Neuronal stem cell (in vitro differentiated cells): ENCODE measurements around the gene SYVN1.
A peak's percentile ranks its signal among the peaks of the same experiment; 100 is the strongest.

Experiments
- DNase-seq: peaks from one replicate; pipeline ENCODE4 v3.0.0-alpha.2; 2013; ENCODE audit warnings: low spot score
- H2AFZ ChIP-seq: one replicate; pipeline ENCODE4 v1.6.1; 2013; ENCODE audit warnings: mild to moderate bottlenecking, low read length, inconsistent platforms
- H2AK5ac ChIP-seq: 2 replicates; pipeline ENCODE4 v1.6.1; 2013; ENCODE audit warnings: low read depth, mild to moderate bottlenecking, inconsistent platforms, low read length, moderate library complexity, mixed read lengths
- H2BK120ac ChIP-seq: 2 replicates; pipeline ENCODE4 v1.6.1; 2013; ENCODE audit warnings: low read depth, mild to moderate bottlenecking, inconsistent platforms, low read length, moderate library complexity, mixed read lengths
- H2BK12ac ChIP-seq: one replicate; pipeline ENCODE4 v1.6.1; 2013; ENCODE audit warnings: low read length, inconsistent platforms
- H2BK15ac ChIP-seq: 2 replicates; pipeline ENCODE4 v1.6.1; 2013; ENCODE audit warnings: mild to moderate bottlenecking, low read length, inconsistent platforms, mixed read lengths
- H2BK5ac ChIP-seq: one replicate; pipeline ENCODE4 v1.6.1; 2013; ENCODE audit warnings: inconsistent platforms, mild to moderate bottlenecking, low read length, moderate library complexity
- H3K14ac ChIP-seq: one replicate; pipeline ENCODE4 v1.6.1; 2013; ENCODE audit warnings: low read length, inconsistent platforms
- H3K18ac ChIP-seq: 2 replicates; pipeline ENCODE4 v1.6.1; 2013; ENCODE audit warnings: low read length, inconsistent platforms
- H3K23ac ChIP-seq: 2 replicates; pipeline ENCODE4 v1.6.1; 2013; ENCODE audit warnings: low read depth, mild to moderate bottlenecking, mixed read lengths, low read length, inconsistent platforms; ENCODE audit not compliant: poor library complexity
- H3K27ac ChIP-seq: replicated peaks from 3 replicates; pipeline ENCODE4 v1.5.1; 2013; ENCODE audit warnings: low read length, inconsistent platforms
- H3K27me3 ChIP-seq, 3 experiments: 2 replicates each; pipeline ENCODE4 v1.6.1; 2013; ENCODE audit warnings: low read length in 3 of 3, mild to moderate bottlenecking in 2 of 3, inconsistent platforms in 1 of 3, low read depth in 1 of 3, mixed read lengths in 1 of 3, moderate library complexity in 1 of 3; ENCODE audit not compliant: control insufficient read depth in 3 of 3, insufficient read depth in 3 of 3
- H3K36me3 ChIP-seq, 2 donors: replicated peaks in 1 of 2; 2 replicates each; pipeline ENCODE4 v1.6.1; 2013; ENCODE audit warnings: low read length in 2 of 2; ENCODE audit not compliant: control insufficient read depth in 2 of 2, insufficient read depth in 2 of 2
- H3K4ac ChIP-seq: 2 replicates; pipeline ENCODE4 v1.6.1; 2013; ENCODE audit warnings: inconsistent platforms, mild to moderate bottlenecking, low read length, moderate library complexity
- H3K4me1 ChIP-seq, 2 donors: 1 replicate in 1 of 2; 2 replicates in 1 of 2; pipeline ENCODE4 v1.6.1; 2013; ENCODE audit warnings: low read length in 2 of 2, low read depth in 1 of 2; ENCODE audit not compliant: control insufficient read depth in 2 of 2, insufficient read depth in 1 of 2
- H3K4me2 ChIP-seq: one replicate; pipeline ENCODE4 v1.6.1; 2013; ENCODE audit warnings: mild to moderate bottlenecking, low read length, inconsistent platforms; ENCODE audit not compliant: insufficient read depth, poor library complexity, severe bottlenecking
- H3K4me3 ChIP-seq, 2 donors: 2 replicates each; pipeline ENCODE4 v1.5.1; 2013; ENCODE audit warnings: low read length in 2 of 2, mild to moderate bottlenecking in 2 of 2, inconsistent platforms in 1 of 2, moderate library complexity in 1 of 2
- H3K79me1 ChIP-seq: one replicate; pipeline ENCODE4 v1.6.1; 2013; ENCODE audit warnings: low read depth, mild to moderate bottlenecking, inconsistent platforms, low read length, moderate library complexity
- H3K9ac ChIP-seq: one replicate; pipeline ENCODE4 v1.6.1; 2013; ENCODE audit warnings: mild to moderate bottlenecking, low read depth, low read length, inconsistent platforms; ENCODE audit not compliant: poor library complexity
- H3K9me3 ChIP-seq, 2 donors: replicated peaks in 1 of 2; 2 replicates each; pipeline versions ENCODE3 to v1.6.1; 2013; ENCODE audit warnings: low read length in 2 of 2, mild to moderate bottlenecking in 2 of 2, inconsistent platforms in 1 of 2, low read depth in 1 of 2, mixed read lengths in 1 of 2, moderate library complexity in 1 of 2; ENCODE audit not compliant: control insufficient read depth in 2 of 2, insufficient read depth in 1 of 2
- H4K8ac ChIP-seq: one replicate; pipeline ENCODE4 v1.6.1; 2013; ENCODE audit warnings: low read depth, mild to moderate bottlenecking, inconsistent platforms, low read length, moderate library complexity
- H4K91ac ChIP-seq: one replicate; pipeline ENCODE4 v1.6.1; 2013; ENCODE audit warnings: low read length, low read depth, mild to moderate bottlenecking, inconsistent platforms; ENCODE audit not compliant: poor library complexity
- WGBS, 2 donors: extraction: QIAGEN DNeasy Blood & Tissue Kit; methylation state at CpG; one replicate each; pipeline ENCODE4 v1.1.7; 2013; ENCODE audit warnings: missing lambda C conversion rate in 2 of 2, mixed read lengths in 1 of 2; ENCODE audit not compliant: insufficient read length in 2 of 2, insufficient replicate concordance in 1 of 2; ENCODE audit errors: extremely low coverage in 2 of 2; 5-methylcytosine and 5-hydroxymethylcytosine counted together

Gene SYVN1

GRCh38 chr11:65165410-65166317 lies 31.3 kb upstream of the SYVN1 start:
- no peak overlapping the region for H3K23ac ChIP-seq
- H4K91ac ChIP-seq: no peak overlapping the region
- no peaks in the 10 kb centered on the region for H3K36me3 ChIP-seq
- no peak overlapping the region for H3K4me3 ChIP-seq
- H3K9ac ChIP-seq: no peak overlapping the region
- no peak overlapping the region for H2BK5ac ChIP-seq
- no peak overlapping the region for H2BK120ac ChIP-seq
- H2AFZ ChIP-seq: peak overlapping the region; percentile 79
- no peak overlapping the region for H3K14ac ChIP-seq
- H3K18ac ChIP-seq: no peak overlapping the region
- no peaks in the 10 kb centered on the region for H3K27me3 ChIP-seq
- H3K4ac ChIP-seq: no peak overlapping the region
- no CpG with 5 or more reads among the region's 31 CpGs for WGBS, 2 donors
- no peak for DNase-seq
- no peaks in the 10 kb centered on the region for H3K4me1 ChIP-seq
- no peak overlapping the region for H3K27ac ChIP-seq
- H2BK15ac ChIP-seq: no peak overlapping the region
- H2BK12ac ChIP-seq: no peak overlapping the region
- no peaks in the 10 kb centered on the region for H3K9me3 ChIP-seq
- no peak overlapping the region for H3K4me2 ChIP-seq
- H4K8ac ChIP-seq: no peak overlapping the region
- no peaks in the 10 kb centered on the region for H3K79me1 ChIP-seq
- H2AK5ac ChIP-seq: no peak overlapping the region

GRCh38 chr11:65163684-65164083 lies 29.4 kb upstream of the SYVN1 start:
- Histone ChIP-seq H4K91ac (no peak overlapping the region), H3K4me1 (no peaks in the 10 kb centered on the region), H3K23ac (no peak overlapping the region), H3K14ac (no peak overlapping the region), H2BK12ac (no peak overlapping the region), H3K79me1 (no peaks in the 10 kb centered on the region), H2BK120ac (no peak overlapping the region), H3K36me3 (no peaks in the 10 kb centered on the region), H2BK15ac (no peak overlapping the region), H2AK5ac (no peak overlapping the region), H3K4ac (no peak overlapping the region), H2AFZ (no peak overlapping the region), H3K9ac (no peak overlapping the region), H3K9me3 (no peaks in the 10 kb centered on the region), H2BK5ac (no peak overlapping the region), H3K4me2 (no peak overlapping the region), H3K27me3 (no peaks in the 10 kb centered on the region), H3K27ac (no peak overlapping the region), H4K8ac (no peak overlapping the region), H3K18ac (no peak overlapping the region), H3K4me3 (no peak overlapping the region)
- DNase-seq: no peak
- WGBS, 2 donors: no CpG with 5 or more reads among the region's 2 CpGs

- no peak overlapping the region for H2BK15ac ChIP-seq
- no CpG with 5 or more reads among the region's 3 CpGs for WGBS, 2 donors
- no peak overlapping the region for H4K91ac ChIP-seq
Observed at GRCh38 chr11:65160643-65161042, 26.3 kb upstream of the SYVN1 start.

DNA sequence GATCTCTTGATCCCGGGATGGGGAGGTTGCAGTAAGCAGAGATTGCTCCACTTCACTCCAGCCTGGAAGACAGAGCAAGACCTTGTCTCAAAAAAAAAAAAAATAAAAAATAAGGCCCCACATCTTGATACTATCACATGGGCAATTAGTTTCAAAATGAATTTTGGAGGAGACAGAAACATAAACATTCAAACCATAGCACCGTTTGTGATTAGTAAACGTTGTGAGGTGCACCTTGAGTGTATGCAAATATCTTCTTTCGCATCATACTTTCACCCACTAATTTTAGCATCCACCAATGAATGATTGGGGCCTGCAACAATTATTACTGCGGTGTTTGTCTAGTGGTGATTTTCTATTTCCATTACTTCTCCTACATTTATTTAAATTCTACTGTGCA lies 24.7 kb upstream of the SYVN1 start:
- H3K27me3 ChIP-seq: no peaks in the 10 kb centered on the region
- no peak overlapping the region for H3K9ac ChIP-seq
- H2AFZ ChIP-seq: no peak overlapping the region
- no peaks in the 10 kb centered on the region for H3K36me3 ChIP-seq
- H2AK5ac ChIP-seq: no peak overlapping the region
- no peak overlapping the region for H2BK120ac ChIP-seq
- no peak overlapping the region for H2BK5ac ChIP-seq
- H3K79me1 ChIP-seq: no peaks in the 10 kb centered on the region
- H3K4me3 ChIP-seq: no peak overlapping the region
- H2BK12ac ChIP-seq: no peak overlapping the region
- no peak overlapping the region for H3K18ac ChIP-seq
- H3K4ac ChIP-seq: no peak overlapping the region
- no peaks in the 10 kb centered on the region for H3K4me1 ChIP-seq
- H2BK15ac ChIP-seq: no peak overlapping the region
- H4K91ac ChIP-seq: no peak overlapping the region
- no peak overlapping the region for H3K23ac ChIP-seq
- H3K9me3 ChIP-seq: no peaks in the 10 kb centered on the region
- no peak overlapping the region for H4K8ac ChIP-seq
- DNase-seq: no peak
- H3K27ac ChIP-seq: no peak overlapping the region
- H3K4me2 ChIP-seq: no peak overlapping the region
- H3K14ac ChIP-seq: no peak overlapping the region
- WGBS, 2 donors: no CpG with 5 or more reads among the region's 5 CpGs

More at GRCh38 chr11:65160643-65161042, 26.3 kb upstream of the SYVN1 start:
- Histone ChIP-seq H3K14ac (no peak overlapping the region), H4K8ac (no peak overlapping the region), H3K23ac (no peak overlapping the region), H2BK12ac (no peak overlapping the region), H3K79me1 (no peaks in the 10 kb centered on the region), H3K4me3 (no peak overlapping the region), H2AK5ac (no peak overlapping the region), H3K27ac (no peak overlapping the region), H3K27me3 (no peaks in the 10 kb centered on the region), H3K4me2 (no peak overlapping the region), H3K9me3 (no peaks in the 10 kb centered on the region), H2BK120ac (no peak overlapping the region), H3K18ac (no peak overlapping the region), H3K9ac (no peak overlapping the region), H3K4ac (no peak overlapping the region), H3K36me3 (no peaks in the 10 kb centered on the region), H2AFZ (no peak overlapping the region), H3K4me1 (no peaks in the 10 kb centered on the region), H2BK5ac (no peak overlapping the region)
- no peak for DNase-seq
